Endothelial cell of umbilical vein (primary cell): ENCODE data around the gene XDH. TPM values are rescaled to one million over a fixed set of nuclear protein-coding genes. Genes with fewer than 3 reads are reported as not detected.

Source experiments
- BruUV-seq: library from RNA; stranded (reverse); fragments of 400-500 nt; replicated peaks from 2 replicates; lab custom pipeline; 2021; lab: Mats Ljungman, UMichigan
- CTCF ChIA-PET: fragments of 300-600, 350-600 bp; sonication (Branson Sonifier 250); formaldehyde crosslinking; loops from one replicate; lab custom pipeline; 2021; ENCODE audit warnings: antibody characterized with exemption, inconsistent platforms; lab: Charles Lee
- POLR2A ChIA-PET: fragments of 300-600, 350-600 bp; sonication (Branson Sonifier 250); formaldehyde crosslinking; loops from one replicate; lab custom pipeline; 2021; ENCODE audit warnings: antibody characterized with exemption, inconsistent platforms; lab: Charles Lee
- DNase-seq: peaks from one replicate; pipeline ENCODE4 v3.0.0-alpha.2; 2011; ENCODE audit warnings: low read depth, low spot score
- FAIRE-seq: peaks from 2 replicates; lab custom pipeline; 2011; peaks lifted over from hg19 to GRCh38; lab: Jason Lieb, UNC
- H2AFZ ChIP-seq: 2 replicates; pipeline ENCODE4 v1.6.0; 2012; ENCODE audit warnings: low read depth, low read length, control low read depth, inconsistent platforms
- H3K27ac ChIP-seq: 2 replicates; pipeline ENCODE4 v1.5.1; 2011; ENCODE audit warnings: low read depth, mild to moderate bottlenecking, control low read depth, low read length, moderate library complexity; ENCODE audit not compliant: insufficient read depth
- H3K27me3 ChIP-seq, 2 experiments: 2 replicates each; pipeline versions ENCODE4 v1.6.0 to v1.6.1; 2011; ENCODE audit warnings: low read length in 2 of 2, mixed read lengths in 1 of 2; ENCODE audit not compliant: control insufficient read depth in 2 of 2, insufficient read depth in 2 of 2
- H3K36me3 ChIP-seq, 2 experiments: 2 replicates in 1 of 2; 3 replicates in 1 of 2; pipeline ENCODE4 v1.5.1; 2011; ENCODE audit warnings: low read length in 2 of 2, mild to moderate bottlenecking in 1 of 2, moderate library complexity in 1 of 2; ENCODE audit not compliant: control insufficient read depth in 2 of 2, insufficient read depth in 2 of 2; ENCODE audit errors: extremely low read depth in 1 of 2
- H3K4me1 ChIP-seq: 3 replicates; pipeline ENCODE4 v1.5.1; 2011; ENCODE audit warnings: mild to moderate bottlenecking, low read length; ENCODE audit not compliant: control insufficient read depth, insufficient read depth; ENCODE audit errors: extremely low read depth
- H3K4me2 ChIP-seq: 2 replicates; pipeline ENCODE4 v1.6.1; 2011; ENCODE audit warnings: low read length, control low read depth, mixed read lengths; ENCODE audit not compliant: insufficient read depth
- H3K4me3 ChIP-seq, 3 experiments: fragments of 200-600 bp in 1 of 3; sonication (generic), shearing (Covaris generic) in 1 of 3; replicated peaks in 1 of 3; 2 replicates each; pipeline ENCODE4 v1.5.1; 2011 to 2016; ENCODE audit warnings: control low read depth in 3 of 3, low read length in 3 of 3, mild to moderate bottlenecking in 2 of 3, inconsistent platforms in 1 of 3, low read depth in 1 of 3, moderate library complexity in 1 of 3; ENCODE audit not compliant: insufficient read depth in 1 of 3
- H3K79me2 ChIP-seq: 2 replicates; pipeline ENCODE4 v1.6.0; 2012; ENCODE audit warnings: low read length, inconsistent platforms; ENCODE audit not compliant: control insufficient read depth, insufficient read depth
- H3K9ac ChIP-seq: replicated peaks from 2 replicates; pipeline ENCODE3; 2011; ENCODE audit warnings: low read length, control low read depth; ENCODE audit not compliant: insufficient read depth; ENCODE audit errors: extremely low read depth
- H3K9me1 ChIP-seq: replicated peaks from 3 replicates; pipeline ENCODE4 v1.6.0; 2011; ENCODE audit warnings: mild to moderate bottlenecking, low read length; ENCODE audit not compliant: control insufficient read depth, insufficient read depth; ENCODE audit errors: extremely low read depth
- H3K9me3 ChIP-seq: replicated peaks from 2 replicates; pipeline ENCODE4 v1.5.1; 2012; ENCODE audit warnings: low read length, inconsistent platforms; ENCODE audit not compliant: control insufficient read depth, insufficient read depth
- H4K20me1 ChIP-seq: replicated peaks from 2 replicates; pipeline ENCODE3; 2011; ENCODE audit warnings: mild to moderate bottlenecking, low read length; ENCODE audit not compliant: control insufficient read depth, insufficient read depth; ENCODE audit errors: extremely low read depth
- CTCF ChIP-seq, 2 donors: IDR thresholded peaks; 1 replicate in 1 of 2; 2 replicates in 1 of 2; pipeline ENCODE4 v1.5.1; 2011; ENCODE audit warnings: low read length in 2 of 2, mild to moderate bottlenecking in 2 of 2, moderate library complexity in 2 of 2, control low read depth in 1 of 2, inconsistent platforms in 1 of 2, low read depth in 1 of 2; ENCODE audit not compliant: insufficient read depth in 1 of 2; ENCODE audit errors: extremely low read depth in 1 of 2
- EZH2 ChIP-seq: IDR thresholded peaks from 2 replicates; pipeline ENCODE4 v1.6.1; 2012; ENCODE audit warnings: borderline replicate concordance, low read depth, mild to moderate bottlenecking, moderate library complexity, low read length, inconsistent platforms; ENCODE audit not compliant: severe bottlenecking
- FOS ChIP-seq: IDR thresholded peaks from 2 replicates; pipeline ENCODE4 v1.6.1; 2011; ENCODE audit warnings: mild to moderate bottlenecking, low read length, moderate library complexity, borderline replicate concordance; ENCODE audit not compliant: insufficient read depth
- GATA2 ChIP-seq: IDR thresholded peaks from 2 replicates; pipeline ENCODE4 v1.7.0; 2011; ENCODE audit warnings: low read depth, mild to moderate bottlenecking, moderate library complexity, mixed read lengths, low read length; ENCODE audit not compliant: insufficient read length, insufficient read depth
- JUN ChIP-seq: IDR thresholded peaks from 2 replicates; pipeline ENCODE4 v1.6.1; 2011; ENCODE audit warnings: borderline replicate concordance, low read depth; ENCODE audit not compliant: insufficient read length, insufficient read depth
- MAX ChIP-seq: IDR thresholded peaks from 2 replicates; pipeline ENCODE4 v1.6.1; 2011; ENCODE audit not compliant: insufficient read depth, insufficient read length
- MYC ChIP-seq: IDR thresholded peaks from one replicate; pipeline ENCODE4 v1.6.1; 2011; ENCODE audit warnings: mild to moderate bottlenecking, low read depth, low read length
- POLR2A ChIP-seq: IDR thresholded peaks from 2 replicates; pipeline ENCODE4 v1.6.1; 2012; ENCODE audit warnings: low read depth, mild to moderate bottlenecking, control low read depth, low read length
- POLR2AphosphoS5 ChIP-seq: IDR thresholded peaks from 2 replicates; pipeline ENCODE4 v1.6.1; 2012; ENCODE audit warnings: low read depth, mild to moderate bottlenecking, control low read depth, low read length, moderate library complexity; ENCODE audit not compliant: insufficient read depth
- dilution Hi-C: fragments of 300-500 bp; cut with MboI; formaldehyde crosslinking; loops from one replicate; pipeline ENCODE4 v1.15.0; 2019; ENCODE audit warnings: low sequenced_read_pairs; ENCODE audit not compliant: extremely low pct_ligation_motif_present
- intact Hi-C: fragments of 100-400 bp; cut with micrococcal nuclease; formaldehyde crosslinking; loops from one replicate; pipeline ENCODE4 v1.10.0; 2022
- polyA plus RNA-seq, 4 experiments: library from polyadenylated mRNA; depleted of rRNA in 3 of 4; stranded (reverse) in 3 of 4; unstranded in 1 of 4; fragments of >200 nt; gene quantifications; 2 replicates each; pipeline versions ENCODE4 v1.2.1 to v1.2.3, GENCODE V29; 2011 to 2012; ENCODE audit warnings: missing spikeins in 1 of 4
- total RNA-seq: library from RNA; stranded (reverse); gene quantifications from 2 replicates; pipeline ENCODE4 v1.2.3, GENCODE V29; 2021

The XDH gene
- total and polyA plus RNA-seq, 2 donors (not counting 3 experiments of a cell fraction or from before 2014, with no cell fraction given): not detected

GRCh38 chr2:31341351-31341750, 73.2 kb downstream of the XDH start:
- Histone ChIP-seq H3K9ac (no peak overlapping the region), H3K9me1 (no peaks in the 10 kb centered on the region), H3K27me3 (no peaks in the 10 kb centered on the region), H3K4me3 (no peak overlapping the region), H3K4me2 (no peak overlapping the region), H3K79me2 (no peaks in the 10 kb centered on the region), H3K36me3 (no peaks in the 10 kb centered on the region), H3K4me1 (no peaks in the 10 kb centered on the region), H3K9me3 (no peaks in the 10 kb centered on the region), H4K20me1 (no peaks in the 10 kb centered on the region), H2AFZ (no peak overlapping the region), H3K27ac (no peak overlapping the region)
- ChIA-PET CTCF (no interaction called here), POLR2A (no interaction called here)
- intact Hi-C loops (no loop called here), dilution Hi-C loops (loop anchor here (25.0 kb wide), 1 partner anchor 629 kb away; no protein-coding TSS in a partner anchor)
- FAIRE-seq (no peak), DNase-seq (no peak)
- TF ChIP-seq FOS (no peak), EZH2 (no peak), CTCF (IDR thresholded peaks at IDR 0.05; ENCODE audit: extremely low read depth in 1 of 2, insufficient read depth in 1 of 2, low read depth in 1 of 2, low read length in 2 of 2) (no peak), MYC (no peak), JUN (no peak), MAX (no peak)
- BruUV-seq: no TSS peak

GRCh38 chr2:31339696-31340095, 74.8 kb downstream of the XDH start:
- Histone ChIP-seq H3K9ac (no peak overlapping the region), H3K36me3 (no peaks in the 10 kb centered on the region), H4K20me1 (no peaks in the 10 kb centered on the region), H3K4me1 (no peaks in the 10 kb centered on the region), H3K4me2 (no peak overlapping the region), H3K79me2 (no peaks in the 10 kb centered on the region), H3K27ac (no peak overlapping the region), H3K9me3 (no peaks in the 10 kb centered on the region), H3K9me1 (no peaks in the 10 kb centered on the region), H3K27me3 (no peaks in the 10 kb centered on the region), H2AFZ (no peak overlapping the region), H3K4me3 (no peak overlapping the region)
- BruUV-seq: no TSS peak
- FAIRE-seq (no peak), DNase-seq (no peak)
- TF ChIP-seq POLR2AphosphoS5 (no peak), MYC (no peak), CTCF (IDR thresholded peaks at IDR 0.05; ENCODE audit: extremely low read depth in 1 of 2, insufficient read depth in 1 of 2, low read depth in 1 of 2, low read length in 2 of 2) (no peak), GATA2 (no peak), JUN (no peak), FOS (no peak), EZH2 (no peak), MAX (no peak), POLR2A (no peak)
- intact Hi-C loops: no loop called here
- dilution Hi-C loops: loop anchor here (25.0 kb wide), 1 partner anchor 627 kb away; no protein-coding TSS in a partner anchor
- ChIA-PET CTCF (no interaction called here), POLR2A (no interaction called here)
